Activated CD4-positive, CD25-positive, alpha-beta regulatory T cell treated with anti-CD3 and anti-CD28 coated beads, Interleukin-2, amount 50 U/mL, for 72 hours (primary cell): Measurements from ENCODE around the gene ANKRD17.
"Not testable (repeated sequence)": the region's sequence is repeated elsewhere in the genome, so short reads cannot be mapped to it uniquely, and the experiment has no call there.

ENCODE experiments used
- DNase-seq: peaks from one replicate; pipeline ENCODE4 v3.0.0; 2021

ANKRD17 gene

DNA sequence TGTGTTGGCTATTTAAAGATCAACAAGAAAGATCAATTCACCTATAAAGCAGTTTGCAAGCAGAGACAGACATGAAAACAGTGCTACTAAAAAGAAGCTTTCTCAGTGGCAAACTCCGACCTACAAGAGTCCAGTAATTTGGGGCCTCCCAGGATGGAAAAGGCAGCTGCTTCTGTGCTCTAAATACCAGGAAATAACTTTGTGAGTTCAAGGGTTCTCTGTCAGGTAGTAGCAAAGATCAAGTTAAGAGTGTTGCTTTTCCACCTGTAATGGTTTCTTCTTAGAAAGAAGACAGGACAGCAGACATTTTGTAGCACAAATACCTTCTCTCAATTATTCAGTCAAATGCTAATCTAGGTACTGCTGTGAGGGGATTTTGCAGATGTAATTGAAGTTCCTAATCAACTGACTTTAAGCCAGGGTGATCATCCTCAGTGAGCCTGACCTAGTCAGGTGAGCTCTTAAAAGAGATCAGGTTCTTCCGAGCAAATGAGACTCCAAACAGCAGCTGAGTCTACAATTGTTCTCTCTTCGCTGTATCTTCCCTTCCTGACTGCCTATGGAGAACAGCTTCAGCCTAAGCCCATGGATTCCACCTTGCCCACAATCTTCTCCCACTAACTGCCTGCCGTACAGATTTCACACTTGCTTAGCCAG lies 13.5 kb downstream of the ANKRD17 start:
- no peak for DNase-seq

DNA sequence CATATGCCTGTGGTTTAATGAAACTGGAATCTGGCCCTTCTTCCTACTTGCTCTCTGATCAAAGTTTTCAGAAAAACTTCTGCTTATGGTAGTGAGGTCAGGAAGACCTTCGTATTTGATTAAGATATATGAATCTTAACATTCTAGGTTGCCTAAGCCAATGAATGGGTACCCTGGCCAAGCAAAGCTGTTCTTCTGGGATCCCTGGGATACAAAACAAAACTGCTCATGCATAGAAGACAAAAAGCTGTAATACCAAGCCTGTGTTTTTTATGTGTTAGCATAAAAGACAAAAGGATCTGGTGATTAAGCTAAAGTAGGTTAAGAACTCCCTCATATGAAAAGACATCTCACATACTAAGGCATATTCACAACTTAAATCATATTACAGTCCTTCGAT lies 21.6 kb downstream of the ANKRD17 start:
- no peak for DNase-seq

DNA sequence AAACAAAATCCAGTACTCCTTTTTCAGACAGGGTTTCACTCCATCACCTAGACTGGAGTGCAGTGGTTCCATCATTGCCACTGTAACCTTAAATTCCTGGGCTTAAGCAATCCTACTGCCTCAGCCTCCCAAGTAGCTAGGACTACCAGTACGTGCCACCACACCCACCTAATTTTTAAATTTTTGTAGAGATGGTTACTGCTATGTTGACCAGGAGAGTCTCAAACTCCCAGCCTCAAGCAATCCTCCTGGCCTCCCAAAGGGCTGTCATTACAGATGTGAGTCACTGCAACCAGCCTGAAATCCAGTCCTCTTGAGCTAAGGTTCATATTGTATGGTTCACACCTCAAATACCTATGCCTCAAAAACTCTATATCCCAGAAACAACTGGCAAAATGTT lies 22.4 kb downstream of the ANKRD17 start:
- DNase-seq = no peak

DNA sequence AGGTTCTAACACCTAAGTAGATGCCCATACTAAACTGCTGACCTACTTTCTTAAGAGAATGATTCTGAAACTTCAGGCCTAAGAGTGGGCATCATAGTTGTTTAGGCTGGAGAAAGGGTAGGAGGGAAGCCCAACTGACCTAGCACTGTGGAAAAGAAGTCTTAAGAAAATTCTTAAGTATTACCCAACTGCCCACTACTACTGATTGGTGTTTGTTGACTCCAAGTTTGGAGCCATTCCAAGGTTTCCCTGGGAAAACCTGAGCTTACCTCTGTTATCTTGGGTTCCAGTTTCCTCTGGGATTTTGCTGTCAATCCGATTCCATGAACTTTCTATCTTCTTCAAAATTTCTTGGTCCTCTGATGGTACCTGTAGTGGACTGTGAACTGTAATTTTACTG lies 23.9 kb downstream of the ANKRD17 start:
- DNase-seq = no peak

DNA sequence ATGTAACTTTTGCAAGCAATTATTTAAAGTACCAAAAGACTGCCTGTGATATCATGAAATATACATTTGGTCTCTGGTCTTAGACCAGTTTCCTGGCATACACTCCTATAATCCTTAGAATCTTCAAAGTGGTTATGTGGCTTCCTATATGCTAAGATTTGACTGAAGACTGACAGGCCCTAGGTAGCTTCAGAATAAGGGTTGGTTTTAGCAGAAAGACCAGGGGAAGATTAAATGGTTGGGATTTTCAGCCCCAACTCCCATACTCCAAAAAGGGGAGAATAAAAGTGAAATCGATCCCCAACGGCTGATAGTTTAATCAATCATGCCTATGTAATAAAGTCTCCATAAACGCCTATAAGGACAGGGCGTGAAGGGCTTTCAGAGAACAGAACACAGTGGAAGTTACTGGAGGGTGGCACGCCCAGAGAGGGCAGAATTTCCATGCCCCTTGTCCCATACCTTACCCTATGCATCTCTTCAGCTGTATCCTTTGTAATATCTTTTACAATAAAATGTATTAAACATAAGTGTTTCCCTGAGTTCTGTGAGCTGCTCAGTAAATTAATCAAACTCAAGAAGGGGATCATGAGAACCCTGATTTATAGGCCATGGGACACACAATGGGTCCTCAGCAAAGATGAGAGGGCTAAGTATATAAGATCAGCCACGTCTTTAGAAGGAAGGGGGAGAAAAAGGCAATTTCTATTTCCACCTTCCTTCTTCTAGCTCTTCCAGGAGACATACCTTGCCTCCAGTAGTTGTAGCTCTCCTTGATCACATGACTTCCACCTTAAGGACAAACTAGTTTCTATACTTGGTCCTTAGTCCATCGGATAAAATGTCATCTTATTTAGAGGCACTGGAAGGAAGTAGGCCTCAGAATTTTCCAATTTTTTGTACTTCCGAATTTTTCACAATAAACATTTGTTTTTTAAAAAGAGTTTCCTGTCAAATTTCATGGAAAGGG lies 26.8 kb downstream of the ANKRD17 start:
- DNase-seq = no peak

DNA sequence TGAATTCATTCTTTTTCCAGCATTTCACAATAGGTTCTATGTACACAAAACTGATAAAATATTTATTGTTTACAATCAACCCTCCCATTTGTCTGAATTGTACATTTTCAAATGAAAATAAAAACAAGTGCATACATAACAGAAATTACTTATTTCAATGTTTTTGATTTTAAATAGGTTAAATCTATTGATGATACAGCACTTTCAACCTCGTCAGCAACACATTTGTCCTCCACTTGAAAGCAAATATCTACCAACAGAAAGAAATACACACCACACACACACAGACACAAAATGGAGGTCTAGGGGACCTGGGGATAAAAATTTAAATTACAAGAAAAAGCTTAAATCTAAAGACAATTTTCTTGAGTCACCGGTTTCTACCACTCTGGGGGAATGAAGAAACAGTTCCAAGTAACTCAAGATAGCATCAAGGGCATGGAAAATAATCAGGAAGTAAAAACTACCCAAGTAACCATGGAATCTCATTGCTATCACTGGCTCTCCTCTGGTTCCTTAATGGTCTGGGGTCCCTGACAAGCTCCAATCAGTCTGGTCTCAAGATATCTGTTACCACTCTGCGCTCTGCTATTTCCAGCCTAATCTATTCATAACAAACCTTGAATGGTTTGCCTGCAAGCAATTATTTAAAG lies 27.6 kb downstream of the ANKRD17 start:
- DNase-seq = no peak

DNA sequence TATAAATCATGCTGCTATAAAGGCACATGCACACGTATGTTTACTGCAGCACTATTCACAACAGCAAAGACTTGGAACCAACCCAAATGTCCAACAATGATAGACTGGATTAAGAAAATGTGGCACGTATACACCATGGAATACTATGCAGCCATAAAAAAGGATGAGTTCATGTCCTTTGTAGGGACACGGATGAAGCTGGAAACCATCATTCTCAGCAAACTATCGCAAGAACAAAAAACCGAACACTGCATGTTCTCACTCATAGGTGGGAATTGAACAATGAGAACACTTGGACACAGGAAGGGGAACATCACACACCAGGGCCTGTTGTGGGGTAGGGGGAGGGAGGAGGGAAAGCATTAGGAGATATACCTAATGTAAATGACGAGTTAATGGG lies 29.8 kb downstream of the ANKRD17 start:
- not testable (repeated sequence) for DNase-seq

DNA sequence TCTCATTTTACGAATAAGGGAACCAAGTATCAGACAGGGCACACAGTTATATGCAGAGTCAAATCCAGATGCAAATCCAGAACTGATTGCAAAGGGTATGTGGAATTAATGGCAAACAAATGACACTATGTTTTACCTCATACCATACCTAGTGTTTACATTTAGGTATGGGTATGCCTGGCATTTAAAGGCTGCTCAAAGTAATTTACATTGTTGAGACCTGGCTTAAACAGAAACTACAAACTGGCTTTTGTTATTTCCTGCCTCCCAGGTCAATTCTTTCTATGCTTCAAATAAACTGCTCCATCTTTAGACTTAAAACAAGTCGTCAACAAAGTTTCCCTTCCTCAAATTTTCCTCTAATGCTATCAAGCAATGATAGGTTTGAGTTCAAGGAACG lies 33.7 kb downstream of the ANKRD17 start:
- no peak for DNase-seq

DNA sequence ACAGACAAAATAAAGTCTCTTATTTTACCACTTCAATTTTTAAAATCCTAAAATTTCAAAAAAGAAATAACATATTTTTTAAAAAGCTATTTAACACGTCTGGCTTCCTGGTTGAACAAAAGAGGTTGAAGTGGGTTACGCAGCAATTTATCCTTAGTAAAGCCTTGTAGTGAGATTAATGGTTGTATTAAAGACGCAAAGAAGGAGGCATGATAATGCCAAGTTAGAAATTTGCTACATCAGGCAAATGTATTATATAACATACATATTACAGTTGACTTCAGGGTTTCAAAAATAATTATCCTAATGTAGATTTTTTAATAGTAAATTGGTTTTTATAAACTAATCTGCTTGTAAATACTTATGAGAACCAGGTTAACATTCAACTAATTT lies 35.3 kb downstream of the ANKRD17 start:
- no peak for DNase-seq

DNA sequence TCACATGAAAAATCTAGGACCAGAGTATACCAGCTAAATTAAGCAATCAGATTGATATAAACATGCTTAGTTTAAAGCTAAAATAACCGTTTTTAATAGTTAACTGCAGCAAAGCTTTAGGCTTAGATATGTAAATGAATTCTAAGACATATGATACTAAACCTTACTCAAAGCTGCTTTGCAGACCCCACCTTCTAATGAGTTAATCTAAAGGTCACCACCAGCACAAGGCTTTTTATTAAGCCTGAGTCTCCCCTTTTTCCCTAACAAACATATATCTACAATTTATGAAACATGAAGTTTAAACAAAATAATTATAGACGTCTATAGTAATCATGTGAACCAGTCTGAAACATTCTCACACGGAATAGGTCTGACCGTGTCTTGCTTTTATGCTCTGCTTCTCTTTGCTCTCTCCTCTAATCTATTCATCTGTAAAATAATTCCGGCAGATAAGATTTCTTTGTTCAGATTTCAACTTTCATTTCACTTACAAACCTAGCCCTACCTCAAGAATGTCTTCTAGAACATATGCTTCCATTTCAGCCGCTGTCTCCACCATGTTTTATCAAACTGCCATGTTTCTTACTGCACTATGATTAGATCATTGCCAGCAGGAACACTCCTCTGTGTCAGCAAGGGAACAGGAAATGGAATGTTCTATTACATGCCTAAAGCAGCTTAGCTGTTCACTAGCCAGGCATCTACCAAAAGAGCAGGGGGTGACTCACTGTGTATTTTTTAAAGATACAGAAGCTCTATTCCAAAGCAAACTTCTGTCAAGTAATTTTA lies 35.9 kb downstream of the ANKRD17 start:
- no peak for DNase-seq

DNA sequence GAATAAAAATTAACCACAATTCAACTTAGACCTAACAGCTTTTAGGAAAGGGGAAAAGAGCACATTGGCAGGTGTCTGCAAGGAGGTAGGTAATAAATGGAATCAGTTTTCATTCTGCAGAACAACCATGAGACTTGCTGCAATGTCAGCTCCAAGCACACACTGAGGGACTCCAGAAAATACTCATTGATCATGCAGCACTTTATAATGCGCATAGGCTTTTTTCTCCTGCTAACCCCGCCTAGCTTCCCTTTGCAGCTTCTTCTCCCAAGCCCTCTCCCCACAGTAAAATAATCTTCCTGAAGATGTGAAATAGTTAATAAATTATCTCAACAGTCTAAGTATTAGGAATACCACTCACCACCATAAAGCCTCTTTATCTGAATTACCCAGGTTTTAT lies 36.9 kb downstream of the ANKRD17 start:
- DNase-seq = no peak

DNA sequence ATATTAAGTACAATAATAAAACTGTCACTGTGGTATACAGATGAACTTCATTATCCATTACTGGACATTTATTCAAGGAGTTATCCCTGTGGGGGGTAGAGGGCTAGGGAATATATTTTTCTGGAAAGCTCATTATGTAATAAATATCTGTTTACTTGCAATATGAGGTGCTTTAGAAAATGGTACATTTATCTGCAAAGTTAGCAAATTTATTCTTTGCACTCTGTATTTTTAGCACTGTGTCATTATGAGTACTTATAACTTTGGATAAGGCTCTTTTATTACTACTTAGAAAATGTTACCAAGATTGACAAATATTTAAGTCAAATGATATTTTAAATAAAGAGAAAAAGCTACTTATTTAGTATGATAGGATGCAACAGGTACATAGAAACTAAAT lies 37.8 kb downstream of the ANKRD17 start:
- no peak for DNase-seq

DNA sequence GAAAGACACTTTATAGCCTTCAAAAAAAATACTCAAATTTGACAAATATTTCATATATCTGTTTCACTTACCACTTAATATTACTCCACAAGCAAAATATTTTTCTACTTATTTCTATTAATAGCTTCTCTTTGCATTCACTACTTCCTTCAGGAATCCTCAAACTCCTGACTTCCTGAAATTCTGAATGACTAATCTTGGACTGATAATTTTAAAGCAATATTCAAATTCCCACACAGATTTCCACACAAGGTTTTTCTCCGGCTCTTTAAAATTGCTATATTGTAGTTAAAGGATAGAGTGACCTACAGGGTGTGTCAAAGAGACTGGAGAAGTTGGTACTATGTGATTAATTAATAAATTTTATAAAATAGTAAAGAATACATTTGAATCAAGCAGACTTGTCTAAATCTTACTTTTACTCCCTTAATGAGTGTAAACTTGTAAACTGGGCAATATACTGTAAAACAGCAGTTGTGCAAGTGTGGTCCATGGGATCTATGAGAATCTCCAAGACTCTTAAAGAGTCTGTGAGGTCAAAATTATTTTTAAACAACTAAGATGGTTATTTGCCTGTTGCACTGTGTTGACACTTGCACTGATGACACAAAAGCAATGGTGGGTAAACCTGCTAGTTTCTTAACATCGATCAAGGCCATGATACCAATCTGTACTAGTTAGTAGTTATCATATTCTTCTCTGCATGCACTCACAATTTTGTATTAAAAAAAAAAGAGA lies 44.5 kb downstream of the ANKRD17 start:
- no peak for DNase-seq

DNA sequence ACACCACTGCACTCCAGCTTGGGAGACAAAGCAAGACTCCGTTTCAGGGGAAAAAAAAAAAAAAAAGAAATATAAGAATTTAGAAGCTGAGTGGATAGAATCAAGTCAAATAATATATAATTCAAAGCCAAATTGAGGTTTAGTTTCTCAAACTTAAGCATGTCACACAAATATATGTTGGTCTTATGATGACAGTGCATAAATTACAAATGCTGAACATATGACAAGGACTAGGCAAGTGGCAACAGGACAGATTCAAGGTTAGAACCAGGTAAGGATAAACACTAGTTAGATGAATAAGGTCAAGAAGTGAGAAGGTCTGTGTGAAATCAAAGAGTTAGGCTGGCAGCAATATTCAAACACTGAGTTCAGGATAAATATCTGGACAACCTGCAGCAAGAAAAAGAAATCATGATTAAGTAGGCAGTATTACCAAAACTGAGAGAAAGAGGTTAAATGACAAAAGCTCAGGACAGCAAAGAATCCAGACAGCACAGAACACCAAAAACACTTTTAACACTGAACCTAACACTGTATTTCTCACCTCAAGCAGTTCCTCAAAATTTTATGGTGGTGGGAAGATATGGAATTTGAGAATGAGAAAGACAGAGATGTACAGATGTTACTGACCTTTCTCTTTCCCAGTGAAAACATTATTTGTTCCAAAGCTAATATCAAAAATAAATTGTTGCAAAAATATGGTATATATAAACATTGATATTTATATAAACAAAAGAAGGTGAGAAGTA lies 45.4 kb downstream of the ANKRD17 start:
- DNase-seq = no peak

DNA sequence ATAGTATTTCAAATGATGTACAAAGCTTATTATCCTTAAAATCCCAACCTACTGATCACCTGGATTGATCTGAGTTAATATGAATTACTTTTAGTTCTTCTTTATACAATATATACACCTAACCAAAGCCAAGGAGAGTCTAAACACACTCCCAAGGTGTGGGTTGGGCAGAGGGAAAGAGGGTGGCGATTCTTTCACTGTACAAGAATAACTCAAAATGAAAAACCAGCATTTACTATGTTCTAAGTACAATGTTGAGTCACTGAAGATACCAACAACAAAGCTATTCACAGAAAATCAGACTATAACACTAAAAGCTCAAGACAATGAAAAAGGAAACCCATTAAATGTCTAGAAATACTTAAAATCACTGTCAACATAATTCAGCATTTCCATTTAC lies 46.6 kb downstream of the ANKRD17 start:
- DNase-seq = no peak

DNA sequence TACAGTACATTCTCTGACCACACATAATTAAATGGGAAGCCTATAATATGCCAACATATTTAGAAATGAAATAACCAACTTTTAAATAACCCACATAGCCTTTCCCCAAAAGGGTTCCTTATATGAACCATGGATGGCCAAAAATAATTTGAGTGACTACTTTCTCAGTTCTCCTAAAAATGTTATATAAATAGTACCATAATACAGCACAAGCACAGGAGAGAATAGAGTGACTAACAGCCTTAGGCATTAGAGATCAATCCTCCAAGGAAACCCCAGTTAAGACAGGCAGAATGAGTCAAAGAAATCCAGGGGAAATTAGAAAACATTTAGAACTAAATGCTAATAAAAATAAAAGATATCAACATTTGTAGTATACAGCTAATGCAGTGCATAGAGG lies 50.2 kb downstream of the ANKRD17 start:
- no peak for DNase-seq

DNA sequence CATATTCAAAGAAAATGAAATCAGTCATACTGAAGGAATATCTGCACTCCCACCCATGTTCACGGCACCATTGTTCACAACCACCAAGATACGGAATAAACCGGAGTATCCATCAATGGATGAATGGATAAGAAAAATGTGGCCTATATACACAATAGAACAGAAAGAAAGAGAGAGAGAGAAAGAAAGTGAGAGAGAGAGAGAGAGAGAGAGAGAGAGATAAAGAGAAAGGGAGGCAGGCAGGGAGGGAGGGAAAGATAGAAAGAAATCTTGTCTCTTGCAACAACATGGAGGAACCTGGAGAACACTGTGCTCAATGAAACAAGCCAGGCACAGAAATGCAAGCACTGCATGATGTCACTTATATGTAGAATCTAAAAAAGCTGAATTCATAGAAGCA lies 52.4 kb downstream of the ANKRD17 start:
- DNase-seq = no peak

DNA sequence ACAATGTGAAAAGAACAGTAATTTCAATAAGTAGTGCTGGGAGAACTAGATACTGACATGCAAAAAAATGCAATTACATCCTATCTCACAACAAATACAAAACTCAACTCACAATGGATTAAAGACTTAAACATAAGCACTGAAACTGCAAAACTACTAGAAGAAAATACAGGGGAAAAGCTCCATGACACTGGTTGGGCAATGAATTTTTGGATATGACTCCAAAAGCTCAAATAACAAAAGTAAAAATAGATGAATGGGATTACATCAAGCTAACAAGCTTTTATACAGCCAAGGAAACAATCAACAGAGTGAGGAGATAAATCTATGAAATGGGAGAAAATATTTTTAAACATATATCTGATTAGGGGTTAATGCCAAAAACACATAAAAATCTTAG lies 53.1 kb downstream of the ANKRD17 start:
- DNase-seq = no peak

DNA sequence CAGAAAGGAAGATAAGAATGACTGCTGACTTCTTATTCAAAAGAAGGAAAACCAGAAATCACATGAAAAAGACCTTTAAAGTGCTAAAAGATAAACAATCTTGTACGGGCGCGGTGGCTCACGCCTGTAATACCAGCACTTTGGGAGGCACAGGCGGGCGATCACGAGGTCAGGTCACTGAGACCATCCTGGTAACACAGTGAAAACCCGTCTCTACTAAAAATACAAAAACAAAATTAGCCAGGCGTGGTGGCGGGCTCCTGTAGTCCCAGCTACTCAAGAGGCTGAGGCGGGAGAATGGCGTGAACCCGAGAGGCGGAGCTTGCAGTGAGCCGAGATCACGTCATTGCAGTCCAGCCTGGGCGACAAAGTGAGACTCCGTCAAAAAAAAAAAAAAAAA lies 54.6 kb downstream of the ANKRD17 start:
- not testable (repeated sequence) for DNase-seq

DNA sequence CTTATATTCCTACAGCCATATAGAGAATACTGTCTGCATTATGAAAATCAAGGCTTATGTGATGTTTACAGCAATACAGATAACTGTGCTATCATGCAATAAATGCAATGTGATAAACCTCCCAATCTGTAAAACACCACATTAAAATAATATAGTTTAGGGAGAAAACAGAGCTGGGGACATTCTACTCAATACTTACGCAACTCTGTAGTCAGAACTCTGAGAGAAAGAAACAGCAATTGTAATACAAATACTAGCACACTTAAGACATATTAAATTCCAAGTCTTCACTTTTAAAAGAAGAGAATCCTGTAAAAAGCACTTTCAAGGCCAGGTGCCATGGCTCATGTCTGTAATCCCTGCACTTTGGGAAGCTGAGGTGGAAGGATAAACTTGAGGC lies 61.4 kb downstream of the ANKRD17 start:
- DNase-seq = no peak

DNA sequence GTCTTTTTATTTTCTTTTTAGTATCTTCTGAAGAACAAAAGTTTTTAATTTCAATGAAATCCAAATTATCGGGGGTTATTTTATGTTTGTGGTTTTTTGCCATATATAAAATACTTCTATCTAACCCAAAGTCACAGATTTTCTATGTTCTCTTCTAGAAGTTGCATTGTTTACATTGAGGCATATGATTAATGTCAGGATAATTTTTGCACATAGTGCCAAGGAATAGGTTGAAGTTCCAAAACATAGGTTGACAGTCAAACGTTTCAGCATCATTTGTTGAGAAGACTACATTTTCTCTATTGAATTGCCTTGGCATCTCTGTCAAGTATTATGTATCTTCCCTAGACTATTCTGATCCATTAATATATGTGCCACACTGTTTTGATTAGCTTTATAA lies 64.5 kb downstream of the ANKRD17 start:
- DNase-seq = no peak

DNA sequence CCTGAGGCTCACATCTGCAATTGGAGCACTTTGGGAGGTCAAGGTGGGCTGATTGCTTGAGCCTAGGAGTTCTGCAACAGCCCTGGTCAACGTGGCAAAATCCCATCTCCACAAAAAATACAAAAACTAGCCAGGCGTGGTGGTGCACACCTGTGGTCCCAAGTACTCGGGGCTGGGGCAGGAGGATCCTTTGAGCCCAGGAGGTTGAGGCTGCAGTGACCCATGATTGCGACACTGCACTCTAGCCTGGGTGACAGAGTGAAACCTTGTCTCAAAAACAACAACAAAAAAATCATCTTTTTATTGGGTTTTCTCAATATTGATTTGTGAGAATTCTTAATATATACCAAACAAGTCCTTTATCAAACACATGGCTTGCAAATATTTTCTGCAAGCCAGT lies 64.9 kb downstream of the ANKRD17 start:
- DNase-seq = no peak
